NOMO-1 treated with DMSO at 0.1 percent for 48 hours (cell line): ENCODE results near the gene LPP.

Source experiments
- DNase-seq: peaks from one replicate; lab custom pipeline; 2025; ENCODE audit not compliant: unreplicated experiment; lab: John Stamatoyannopoulos, UW

Gene LPP

GRCh38 chr3:188351648-188352047, 197.7 kb downstream of the LPP start:
- DNase-seq = peak; percentile 86

DNA sequence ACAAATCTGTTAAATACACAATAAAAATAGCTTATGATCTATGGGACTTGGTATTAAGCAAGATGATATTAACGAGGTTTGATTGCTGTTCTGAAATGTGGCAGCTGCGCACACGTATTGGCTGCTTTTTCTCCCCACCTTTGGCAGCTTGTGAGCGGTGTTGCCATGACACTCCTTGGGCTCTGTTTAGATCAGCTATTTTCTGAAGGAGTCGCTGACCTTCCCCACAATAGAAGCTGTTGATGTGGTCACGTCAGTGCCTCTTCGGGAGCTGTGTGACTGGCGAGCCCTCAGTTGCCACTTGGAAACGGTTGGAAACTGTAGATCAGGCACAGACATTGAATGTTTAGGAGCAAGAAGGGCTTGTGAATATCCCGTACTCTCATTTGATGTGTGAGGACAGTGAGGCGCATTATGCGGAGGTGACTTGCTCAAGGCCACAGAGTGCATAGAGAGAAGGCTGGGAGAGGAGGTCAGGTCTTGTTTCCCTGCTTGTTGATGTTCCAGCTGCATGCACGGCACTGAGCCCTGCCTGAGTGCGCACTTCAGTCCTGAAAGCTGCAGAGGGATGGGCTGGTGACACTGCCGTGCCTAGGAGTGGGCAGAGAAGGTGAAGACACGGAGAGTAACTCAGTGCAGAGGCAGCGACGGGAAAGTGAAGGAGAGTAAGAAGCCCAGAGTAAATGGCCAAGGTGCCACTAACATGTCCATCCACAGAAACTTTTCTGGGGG, 198.4 kb downstream of the LPP start:
- DNase-seq = no peak

GRCh38 chr3:188353426-188353825, 199.5 kb downstream of the LPP start:
- peak; percentile 89 for DNase-seq

DNA sequence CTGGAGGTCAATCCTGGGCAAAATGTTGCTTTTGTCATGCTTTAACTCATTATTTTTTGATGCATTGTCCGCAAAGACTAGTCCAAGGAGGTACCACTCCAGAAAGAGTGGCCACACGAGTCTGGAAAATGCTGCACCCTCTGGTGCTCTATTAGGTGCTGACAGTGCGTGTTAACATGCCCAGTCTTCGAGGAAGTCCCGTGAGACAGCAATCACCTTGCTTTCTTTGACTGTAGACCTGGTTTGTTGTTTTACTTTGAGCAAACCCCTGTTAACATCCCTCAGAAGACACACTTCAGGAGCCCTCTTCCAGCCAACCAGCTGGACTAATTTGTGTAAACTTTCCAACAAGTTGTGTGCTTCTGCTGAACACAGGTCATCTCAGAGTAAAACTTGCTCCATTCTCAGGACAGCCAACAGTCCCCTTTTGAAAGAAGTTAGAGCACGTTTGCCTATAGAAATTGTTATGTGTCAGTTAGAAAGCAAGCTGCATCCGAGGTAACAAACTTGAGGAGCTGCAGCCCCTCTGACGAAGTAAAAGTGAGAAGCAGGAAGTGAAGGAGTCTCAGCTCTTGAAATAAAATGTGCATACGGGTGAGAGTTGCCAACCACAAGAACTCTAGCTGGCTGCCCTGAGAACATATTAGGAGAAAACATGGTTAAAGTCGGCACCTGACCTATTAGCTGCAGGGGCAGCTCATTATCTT, 205.0 kb downstream of the LPP start:
- DNase-seq = peak; percentile 70

DNA sequence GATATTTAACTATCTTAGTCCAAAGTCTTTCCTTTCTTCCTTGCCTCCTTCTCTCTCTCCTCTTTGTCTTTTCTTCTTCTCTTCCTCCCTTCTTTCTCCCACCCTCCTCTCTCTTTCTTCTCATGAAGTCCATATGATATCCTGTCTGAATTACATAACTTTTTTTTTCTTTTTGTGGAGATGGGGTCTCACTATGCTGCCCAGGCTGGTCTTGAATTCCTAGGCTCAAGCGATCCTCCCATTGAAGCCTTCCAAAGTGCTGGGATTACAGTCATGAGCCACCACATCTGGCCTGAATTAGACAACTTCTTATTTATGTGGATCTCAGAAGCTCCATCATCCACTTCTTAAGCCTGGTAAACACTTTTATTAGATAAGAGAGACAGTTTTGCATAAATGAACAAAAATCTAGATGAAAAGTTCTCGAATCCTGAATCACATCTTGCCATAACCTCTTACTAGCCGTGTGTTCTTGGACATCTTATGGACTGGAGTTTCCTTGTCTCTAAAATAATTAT, 206.5 kb downstream of the LPP start:
- DNase-seq = no peak

GRCh38 chr3:188361888-188362287, 207.9 kb downstream of the LPP start:
- no peak for DNase-seq

GRCh38 chr3:188362405-188362831, 208.5 kb downstream of the LPP start:
- no peak for DNase-seq

DNA sequence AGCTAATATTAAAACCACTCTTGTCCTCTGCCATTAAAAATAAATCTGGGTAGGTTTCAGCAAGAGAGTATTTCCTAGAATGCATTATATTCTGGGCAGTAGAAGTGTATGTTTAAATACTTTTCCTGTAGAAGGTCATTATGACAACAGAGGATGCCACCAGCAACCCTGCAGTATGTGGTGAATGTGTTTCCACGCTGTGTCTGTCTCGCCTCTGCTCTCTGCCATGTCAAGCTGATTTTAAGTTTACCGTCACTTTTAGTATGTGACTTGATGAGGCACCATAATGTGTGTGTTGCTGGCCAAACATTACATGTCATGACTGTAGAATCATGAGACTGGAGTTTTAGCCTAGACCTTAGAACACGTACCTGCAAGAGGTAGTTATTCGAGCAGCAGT, 211.2 kb downstream of the LPP start:
- no peak for DNase-seq

- no peak for DNase-seq
Measured at GRCh38 chr3:188365988-188366698, 212.2 kb downstream of the LPP start.

- no peak for DNase-seq
Measured at GRCh38 chr3:188367678-188368077, 213.7 kb downstream of the LPP start.

GRCh38 chr3:188369526-188369925, 215.6 kb downstream of the LPP start:
- no peak for DNase-seq

- no peak for DNase-seq
Measured at GRCh38 chr3:188370081-188370830, 216.3 kb downstream of the LPP start.

DNA sequence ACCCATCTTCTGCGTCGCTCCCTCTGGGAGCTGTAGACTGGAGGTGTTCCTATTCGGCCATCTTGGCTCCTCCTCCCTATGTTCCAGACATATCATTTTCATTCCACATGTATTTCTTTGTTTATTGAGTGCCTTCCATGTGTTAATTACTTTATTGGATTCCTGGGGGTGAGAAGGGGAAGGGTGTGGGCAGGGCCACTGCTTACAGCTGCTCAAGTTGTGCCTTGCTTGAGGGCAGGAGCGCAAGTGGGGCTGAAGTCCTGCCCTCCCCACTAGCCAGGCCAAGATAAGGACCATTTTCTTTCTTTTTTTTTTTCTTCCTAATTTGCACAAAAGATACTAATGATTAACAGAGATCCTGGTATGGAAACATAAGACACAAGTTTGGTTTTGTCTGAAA, 224.8 kb downstream of the LPP start:
- DNase-seq = no peak

DNA sequence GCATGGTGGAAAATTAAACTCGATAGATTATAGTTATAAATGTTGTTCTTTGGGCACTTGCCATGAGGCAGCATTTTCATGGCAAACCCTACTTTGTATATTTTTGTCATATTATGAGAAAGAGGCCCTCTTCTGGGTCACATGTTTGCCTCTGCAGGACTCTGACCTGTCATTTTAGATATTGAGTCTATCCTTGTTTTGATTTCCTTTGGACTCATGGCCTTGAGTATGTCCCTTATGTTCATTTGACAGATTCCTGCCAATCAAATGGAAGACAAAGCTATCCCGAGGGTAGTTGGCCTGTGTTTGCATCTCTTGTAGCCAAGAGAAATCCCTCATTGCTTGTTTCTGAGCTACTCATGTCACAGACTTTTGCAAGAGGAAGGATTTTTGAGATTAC, 226.3 kb downstream of the LPP start:
- DNase-seq = no peak

DNA sequence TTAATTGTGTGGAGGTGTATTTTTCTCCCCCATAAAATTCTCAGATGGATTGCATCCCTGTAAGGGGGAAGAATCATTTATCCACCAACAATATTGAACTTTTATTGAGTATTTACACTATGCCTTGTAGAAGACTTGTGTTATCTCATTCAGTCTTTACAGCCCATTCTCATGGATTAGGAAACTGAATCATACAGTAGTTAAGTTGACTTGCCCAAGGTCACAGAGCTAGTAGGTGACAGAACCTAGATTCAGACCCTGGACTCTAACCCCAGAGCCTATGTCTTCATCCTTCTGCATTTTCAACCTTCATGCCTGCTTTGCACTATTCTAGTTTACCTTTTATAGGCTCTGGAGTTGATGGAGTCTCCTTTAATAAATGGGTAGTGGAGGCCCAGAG, 226.8 kb downstream of the LPP start:
- no peak for DNase-seq

GRCh38 chr3:188383748-188384147, 229.8 kb downstream of the LPP start:
- no peak for DNase-seq

GRCh38 chr3:188385295-188385694, 231.3 kb downstream of the LPP start:
- DNase-seq = peak; percentile 90

DNA sequence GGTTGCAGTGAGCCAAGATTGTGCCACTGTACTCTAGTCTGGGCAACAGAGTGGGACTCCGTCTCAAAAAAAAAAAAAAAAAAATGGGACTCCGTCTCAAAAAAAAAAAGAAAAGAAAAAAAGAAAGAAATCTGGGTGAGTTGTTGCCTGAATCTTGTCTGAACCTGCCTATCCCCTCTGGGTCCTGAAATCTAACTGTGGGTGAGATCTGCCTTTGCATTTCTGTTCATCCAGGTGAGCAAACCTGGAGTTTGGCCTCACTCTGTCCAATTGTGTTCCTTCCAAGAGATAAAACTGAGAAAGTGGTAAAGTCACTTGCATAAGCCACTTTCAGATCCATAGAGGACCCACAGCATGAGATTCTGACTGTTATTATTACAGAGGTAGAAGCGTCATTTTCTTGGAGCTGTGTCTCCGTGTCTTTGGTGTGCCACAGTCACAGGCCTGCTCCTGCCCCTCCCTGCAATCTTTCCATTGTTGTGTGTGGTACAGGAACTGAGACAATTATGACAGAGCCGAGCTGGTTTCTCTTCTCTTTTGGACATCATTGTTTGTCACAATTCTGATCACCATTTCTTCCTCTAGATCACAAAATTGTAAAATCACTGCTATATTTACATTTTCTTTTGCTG, 235.9 kb downstream of the LPP start:
- peak; percentile 98 for DNase-seq

- DNase-seq = no peak
Measured at GRCh38 chr3:188390343-188390718, 236.4 kb downstream of the LPP start.

GRCh38 chr3:188390775-188391443, 237.0 kb downstream of the LPP start:
- no peak for DNase-seq
